GM12878 (cell line): Measurements from ENCODE around the gene TRNT1. TPM values are rescaled to one million over a fixed set of nuclear protein-coding genes. Genes with fewer than 3 reads are reported as not detected.

Experiments used
- ATAC-seq: fragments of 200-7000 bp; cut with Tn5 transposase; 3 replicates; pipeline ENCODE4 v1.9.1; 2020; ENCODE audit warnings: mild to moderate bottlenecking, moderate library complexity
- BruUV-seq: library from RNA; stranded (reverse); fragments of 400-500 nt; replicated peaks from 2 replicates; lab custom pipeline; 2021; lab: Mats Ljungman, UMichigan
- CTCF ChIA-PET: fragments of 300-600 bp; sonication (Branson Sonifier 250); formaldehyde crosslinking; extraction: SDS; loops from one replicate; lab custom pipeline; 2021; ENCODE audit warnings: inconsistent platforms; lab: Yijun Ruan, JAX
- POLR2A ChIA-PET: fragments of 350-600 bp; formaldehyde crosslinking; extraction: SDS; loops from one replicate; lab custom pipeline; 2021; ENCODE audit warnings: inconsistent platforms; lab: Charles Lee
- RAD21 ChIA-PET: fragments of 300-600 bp; sonication (Branson Sonifier 250); formaldehyde crosslinking; loops from one replicate; lab custom pipeline; 2023; ENCODE audit warnings: antibody characterized with exemption; ENCODE audit not compliant: unreplicated experiment; lab: Charles Lee
- SMC1A ChIA-PET: fragments of 300-600 bp; sonication (Branson Sonifier 250); formaldehyde crosslinking; loops from one replicate; lab custom pipeline; 2023; ENCODE audit not compliant: unreplicated experiment, uncharacterized antibody; lab: Charles Lee
- DNase-seq: peaks from one replicate; pipeline ENCODE4 v3.0.0-alpha.2; 2011; ENCODE audit warnings: low read depth, low spot score
- FAIRE-seq: peaks from 3 replicates; lab custom pipeline; 2011; peaks lifted over from hg19 to GRCh38; lab: Jason Lieb, UNC
- H2AFZ ChIP-seq: 2 replicates; pipeline ENCODE4 v1.6.0; 2011; ENCODE audit warnings: low read depth, low read length, control low read depth; ENCODE audit not compliant: control insufficient read depth
- H3K27ac ChIP-seq: 2 replicates; pipeline ENCODE4 v1.5.1; 2011; ENCODE audit warnings: control low read depth; ENCODE audit not compliant: control insufficient read depth, insufficient read depth
- H3K27me3 ChIP-seq, 2 experiments: replicated peaks in 1 of 2; 2 replicates each; pipeline versions ENCODE4 v1.6.0 to v1.6.1; 2011; ENCODE audit warnings: low read length in 1 of 2; ENCODE audit not compliant: control insufficient read depth in 2 of 2, insufficient read depth in 2 of 2
- H3K36me3 ChIP-seq, 2 experiments: 2 replicates each; pipeline ENCODE4 v1.5.1; 2011; ENCODE audit warnings: low read length in 1 of 2; ENCODE audit not compliant: control insufficient read depth in 2 of 2, insufficient read depth in 2 of 2
- H3K4me1 ChIP-seq: 2 replicates; pipeline ENCODE4 v1.6.1; 2011; ENCODE audit warnings: mild to moderate bottlenecking, low read length, moderate library complexity, mixed read lengths; ENCODE audit not compliant: control insufficient read depth, insufficient read depth
- H3K4me2 ChIP-seq: 2 replicates; pipeline ENCODE4 v1.6.0; 2011; ENCODE audit warnings: control low read depth; ENCODE audit not compliant: control insufficient read depth, insufficient read depth
- H3K4me3 ChIP-seq: fragments of 200-600 bp; sonication (generic); 2 replicates; pipeline ENCODE4 v1.5.1; 2016
- H3K79me2 ChIP-seq: 2 replicates; pipeline ENCODE4 v1.6.0; 2011; ENCODE audit warnings: low read length; ENCODE audit not compliant: control insufficient read depth, insufficient read depth
- H3K9ac ChIP-seq: 2 replicates; pipeline ENCODE4 v1.8.0; 2011; ENCODE audit warnings: low read length, control low read depth, mixed read lengths; ENCODE audit not compliant: control insufficient read depth, insufficient read depth
- H3K9me3 ChIP-seq: replicated peaks from 3 replicates; pipeline ENCODE4 v1.5.1; 2011; ENCODE audit warnings: mild to moderate bottlenecking, low read length; ENCODE audit not compliant: control insufficient read depth, insufficient read depth
- H4K20me1 ChIP-seq: 2 replicates; pipeline ENCODE4 v1.6.0; 2011; ENCODE audit not compliant: control insufficient read depth, insufficient read depth
- WRNIP1 ChIP-seq: IDR thresholded peaks from 2 replicates; pipeline ENCODE4 v1.6.1; 2011; ENCODE audit warnings: low read depth, low read length, improper control_type of control experiment, borderline replicate concordance
- in situ Hi-C: fragments of 300-500 bp; cut with MboI; formaldehyde crosslinking; loops from 9 replicates; pipeline ENCODE4 v1.14.3; 2018; ENCODE audit warnings: mixed read lengths
- intact Hi-C: fragments of 100-400 bp; cut with micrococcal nuclease; formaldehyde crosslinking; loops from one replicate; pipeline ENCODE4 v1.14.2; 2022; ENCODE audit not compliant: unreplicated experiment
- polyA plus RNA-seq, 11 experiments: library from polyadenylated mRNA; depleted of rRNA in 4 of 11; unstranded in 6 of 11; stranded (reverse) in 5 of 11; fragments of >200 nt; fragmentation: Nextera tagmentation in 4 of 11; fragmentation: Illumina TruSeq in 1 of 11; extraction: Ambion mirVana in 4 of 11; extraction: Trizol in 1 of 11; gene quantifications; 1 replicate in 1 of 11; 2 replicates in 10 of 11; pipeline versions ENCODE4 v1.2.1 to v1.2.3, GENCODE V29; 2011 to 2016; ENCODE audit warnings: inconsistent platforms in 2 of 11, missing spikeins in 2 of 11, low read depth in 1 of 11
- total RNA-seq, 4 experiments: library from RNA; depleted of rRNA in 3 of 4; stranded (reverse); fragments of >200 nt in 3 of 4; fragmentation: Illumina TruSeq in 1 of 4; extraction: Trizol in 1 of 4; gene quantifications; 2 replicates each; pipeline versions ENCODE4 v1.2.1 to v1.2.3, GENCODE V29; 2013 to 2021
- TF ChIP-seq, protein P1 (sequence below): IDR thresholded peaks from 2 replicates; pipeline ENCODE4 v1.6.1; 2012; ENCODE audit warnings: low read depth, low read length, improper control_type of control experiment
- TF ChIP-seq, protein P2 (sequence below): IDR thresholded peaks from 2 replicates; pipeline ENCODE4 v1.6.1; 2012; ENCODE audit warnings: mild to moderate bottlenecking, low read depth, low read length

Gene TRNT1
- total and polyA plus RNA-seq, 10 of the 15 experiments (the other 5 are each of a cell fraction or from before 2014, with no cell fraction given), result 28.6 to 54.9 (median 36.6) TPM

- Histone ChIP-seq H3K79me2 (no peaks in the 10 kb centered on the region), H3K9me3 (no peaks in the 10 kb centered on the region; the same call in 2 of the 3 replicates), H3K4me2 (no peak overlapping the region), H3K36me3 (no peaks in the 10 kb centered on the region), H3K27ac (no peak overlapping the region), H3K4me3 (no peak overlapping the region), H2AFZ (no peak overlapping the region), H3K9ac (no peak overlapping the region), H3K27me3 (no peaks in the 10 kb centered on the region), H4K20me1 (no peaks in the 10 kb centered on the region), H3K4me1 (peaks cover 34% of the 10 kb centered on the region)
- TF ChIP-seq, protein P1, sequence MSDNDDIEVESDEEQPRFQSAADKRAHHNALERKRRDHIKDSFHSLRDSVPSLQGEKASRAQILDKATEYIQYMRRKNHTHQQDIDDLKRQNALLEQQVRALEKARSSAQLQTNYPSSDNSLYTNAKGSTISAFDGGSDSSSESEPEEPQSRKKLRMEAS, result no peak
- TF ChIP-seq, protein P2, sequence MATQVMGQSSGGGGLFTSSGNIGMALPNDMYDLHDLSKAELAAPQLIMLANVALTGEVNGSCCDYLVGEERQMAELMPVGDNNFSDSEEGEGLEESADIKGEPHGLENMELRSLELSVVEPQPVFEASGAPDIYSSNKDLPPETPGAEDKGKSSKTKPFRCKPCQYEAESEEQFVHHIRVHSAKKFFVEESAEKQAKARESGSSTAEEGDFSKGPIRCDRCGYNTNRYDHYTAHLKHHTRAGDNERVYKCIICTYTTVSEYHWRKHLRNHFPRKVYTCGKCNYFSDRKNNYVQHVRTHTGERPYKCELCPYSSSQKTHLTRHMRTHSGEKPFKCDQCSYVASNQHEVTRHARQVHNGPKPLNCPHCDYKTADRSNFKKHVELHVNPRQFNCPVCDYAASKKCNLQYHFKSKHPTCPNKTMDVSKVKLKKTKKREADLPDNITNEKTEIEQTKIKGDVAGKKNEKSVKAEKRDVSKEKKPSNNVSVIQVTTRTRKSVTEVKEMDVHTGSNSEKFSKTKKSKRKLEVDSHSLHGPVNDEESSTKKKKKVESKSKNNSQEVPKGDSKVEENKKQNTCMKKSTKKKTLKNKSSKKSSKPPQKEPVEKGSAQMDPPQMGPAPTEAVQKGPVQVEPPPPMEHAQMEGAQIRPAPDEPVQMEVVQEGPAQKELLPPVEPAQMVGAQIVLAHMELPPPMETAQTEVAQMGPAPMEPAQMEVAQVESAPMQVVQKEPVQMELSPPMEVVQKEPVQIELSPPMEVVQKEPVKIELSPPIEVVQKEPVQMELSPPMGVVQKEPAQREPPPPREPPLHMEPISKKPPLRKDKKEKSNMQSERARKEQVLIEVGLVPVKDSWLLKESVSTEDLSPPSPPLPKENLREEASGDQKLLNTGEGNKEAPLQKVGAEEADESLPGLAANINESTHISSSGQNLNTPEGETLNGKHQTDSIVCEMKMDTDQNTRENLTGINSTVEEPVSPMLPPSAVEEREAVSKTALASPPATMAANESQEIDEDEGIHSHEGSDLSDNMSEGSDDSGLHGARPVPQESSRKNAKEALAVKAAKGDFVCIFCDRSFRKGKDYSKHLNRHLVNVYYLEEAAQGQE, result peak; percentile 12; the same call in 1 of the 2 replicates
- TF ChIP-seq WRNIP1, result no peak
- RAD21 ChIA-PET, result no interaction called here
- FAIRE-seq (no peak), DNase-seq (no peak), ATAC-seq (no peak)
- BruUV-seq, result no TSS peak
- intact Hi-C loops, result no loop called here
- in situ Hi-C loops, result no loop called here
- CTCF ChIA-PET, result interaction anchor here (0.6 kb wide), 1 partner anchor 70 kb away, joined by 4 read pairs; no protein-coding TSS in a partner anchor
- SMC1A ChIA-PET, result interaction anchor here (1.4 kb wide), 1 partner anchor 21 kb away, joined by 4 read pairs; no protein-coding TSS in a partner anchor
- POLR2A ChIA-PET, result no interaction called here
Measured at GRCh38 chr3:3087279-3087678, 39.5 kb upstream of the TRNT1 start.
